MM.1S (cell line): Measurements from ENCODE around the gene SLC11A1.

Experiments
- CTCF ChIP-seq: fragments of 300-600 bp; sonication (generic); IDR thresholded peaks from 2 replicates; pipeline ENCODE4 v1.5.1; 2016; ENCODE audit warnings: antibody characterized with exemption, low read length, mixed read lengths
- EZH2 ChIP-seq: fragments of 300-600 bp; sonication (generic); optimal IDR thresholded peaks from 2 replicates; pipeline ENCODE3; 2017; ENCODE audit warnings: low read depth, mild to moderate bottlenecking, antibody characterized with exemption, low read length, mixed read lengths

- no peak for TF ChIP-seq CTCF
- no peak for TF ChIP-seq EZH2
Measured at GRCh38 chr2:218382785-218383184, 712 bp downstream of the SLC11A1 start.
